PFSK-1 (cell line): ENCODE results near the gene PIP4K2A.

ENCODE experiments used
- POLR2AphosphoS5 ChIP-seq: IDR thresholded peaks from 2 replicates; pipeline ENCODE4 v1.6.1; 2012; ENCODE audit warnings: low read depth, mild to moderate bottlenecking, control low read depth, low read length, moderate library complexity
- REST ChIP-seq, 2 experiments: IDR thresholded peaks; 2 replicates each; pipeline versions ENCODE4 v1.6.1 to v1.8.0; 2011 to 2012; ENCODE audit warnings: low read depth in 2 of 2, low read length in 2 of 2, control low read depth in 1 of 2, inconsistent platforms in 1 of 2, mild to moderate bottlenecking in 1 of 2, moderate library complexity in 1 of 2; ENCODE audit not compliant: insufficient read depth in 1 of 2
- TAF1 ChIP-seq: IDR thresholded peaks from 2 replicates; pipeline ENCODE4 v1.6.1; 2012; ENCODE audit warnings: low read length, control low read depth, borderline replicate concordance; ENCODE audit not compliant: insufficient read depth

- TF ChIP-seq POLR2AphosphoS5 (no peak), TAF1 (no peak), REST (IDR thresholded peaks at IDR 0.05; ENCODE audit: insufficient read depth in 1 of 2, low read depth in 2 of 2, low read length in 2 of 2) (no peak)
These were observed 150.3 kb downstream of the PIP4K2A start for GRCh38 chr10:22564060-22564459.
